Loucy (cell line): ENCODE results near the gene HCN2.

Source experiments
- H2AFZ ChIP-seq: fragments of 200-600 bp; sonication (generic); 2 replicates; pipeline ENCODE4 v1.6.0; 2016; ENCODE audit warnings: antibody characterized with exemption, mild to moderate bottlenecking, low read length, moderate library complexity
- H3F3A ChIP-seq: fragments of 200-600 bp; 2 replicates; pipeline ENCODE4 v1.6.0; 2016; ENCODE audit warnings: antibody characterized with exemption, low read depth, mild to moderate bottlenecking
- H3K27me3 ChIP-seq: fragments of 200-600 bp; sonication (generic); 2 replicates; pipeline ENCODE4 v1.6.1; 2014; ENCODE audit warnings: low read length, mild to moderate bottlenecking; ENCODE audit not compliant: insufficient read depth, poor library complexity, severe bottlenecking
- H3K36me3 ChIP-seq: fragments of 200-600 bp; sonication (generic); 2 replicates; pipeline ENCODE4 v1.6.1; 2016; ENCODE audit warnings: low read length; ENCODE audit not compliant: insufficient read depth
- H3K4me1 ChIP-seq: fragments of 200-600 bp; sonication (generic); 2 replicates; pipeline ENCODE4 v1.5.1; 2014; ENCODE audit warnings: low read length, mild to moderate bottlenecking; ENCODE audit not compliant: insufficient read depth, poor library complexity, severe bottlenecking
- H3K4me2 ChIP-seq: fragments of 200-600 bp; sonication (generic); 2 replicates; pipeline ENCODE4 v1.6.0; 2014; ENCODE audit warnings: antibody characterized with exemption, low read length, low read depth, mild to moderate bottlenecking; ENCODE audit not compliant: poor library complexity, severe bottlenecking
- H3K4me3 ChIP-seq: fragments of 200-600 bp; sonication (generic); 2 replicates; pipeline ENCODE4 v1.5.1; 2014; ENCODE audit warnings: low read length, mild to moderate bottlenecking, mixed read lengths; ENCODE audit not compliant: poor library complexity, severe bottlenecking
- H3K79me2 ChIP-seq: fragments of 200-600 bp; sonication (generic); 2 replicates; pipeline ENCODE4 v1.6.1; 2014; ENCODE audit warnings: low read length; ENCODE audit not compliant: insufficient read depth
- H3K9ac ChIP-seq: fragments of 200-600 bp; sonication (generic); 2 replicates; pipeline ENCODE4 v1.6.0; 2014; ENCODE audit warnings: mild to moderate bottlenecking, low read depth, low read length, moderate library complexity; ENCODE audit not compliant: poor library complexity, severe bottlenecking
- H3K9me2 ChIP-seq: fragments of 200-600 bp; sonication (generic); replicated peaks from 2 replicates; pipeline ENCODE4 v1.6.1; 2016; ENCODE audit warnings: low read depth, low read length, mixed read lengths
- H3K9me3 ChIP-seq: fragments of 200-600 bp; sonication (generic); 2 replicates; pipeline ENCODE4 v1.6.1; 2014; ENCODE audit warnings: mild to moderate bottlenecking, antibody characterized with exemption, low read length, low read depth; ENCODE audit not compliant: insufficient read depth
- H4K20me1 ChIP-seq: fragments of 200-600 bp; sonication (generic); 2 replicates; pipeline ENCODE4 v1.6.0; 2014; ENCODE audit warnings: antibody characterized with exemption, low read length, mild to moderate bottlenecking; ENCODE audit not compliant: insufficient read depth, poor library complexity, severe bottlenecking
- CTCF ChIP-seq: fragments of 200-600 bp; sonication (generic); conservative IDR thresholded peaks from 2 replicates; pipeline ENCODE4 v1.5.1; 2014; ENCODE audit warnings: mild to moderate bottlenecking, antibody characterized with exemption, low read length
- EZH2phosphoT487 ChIP-seq: fragments of 200-600 bp; IDR thresholded peaks from 2 replicates; pipeline ENCODE4 v1.6.1; 2018; ENCODE audit warnings: antibody characterized with exemption, mild to moderate bottlenecking, moderate library complexity, borderline replicate concordance

The HCN2 gene

GRCh38 chr19:579842-580155, 9.9 kb upstream of the HCN2 start:
- Histone ChIP-seq H3F3A (no peaks in the 10 kb centered on the region), H3K36me3 (peaks cover 39% of the 10 kb centered on the region; the same call in 1 of the 2 replicates), H3K4me2 (no peak overlapping the region), H4K20me1 (peaks cover 51% of the 10 kb centered on the region), H3K4me1 (peaks cover 15% of the 10 kb centered on the region), H3K9ac (no peak overlapping the region), H3K4me3 (no peak overlapping the region), H3K9me3 (no peaks in the 10 kb centered on the region), H3K9me2 (no peaks in the 10 kb centered on the region), H3K79me2 (peaks cover 57% of the 10 kb centered on the region), H3K27me3 (no peaks in the 10 kb centered on the region), H2AFZ (no peak overlapping the region)
- no peak for TF ChIP-seq EZH2phosphoT487
- TF ChIP-seq CTCF, result no peak

GRCh38 chr19:580274-580835, 9.3 kb upstream of the HCN2 start:
- Histone ChIP-seq H3K4me2 (no peak overlapping the region), H3K9ac (no peak overlapping the region), H3K27me3 (no peaks in the 10 kb centered on the region), H3K4me1 (peaks cover 15% of the 10 kb centered on the region), H3K9me2 (no peaks in the 10 kb centered on the region), H3K79me2 (peaks cover 52% of the 10 kb centered on the region), H3F3A (no peaks in the 10 kb centered on the region), H3K4me3 (no peak overlapping the region), H3K9me3 (no peaks in the 10 kb centered on the region), H4K20me1 (peaks cover 45% of the 10 kb centered on the region), H2AFZ (no peak overlapping the region), H3K36me3 (peaks cover 39% of the 10 kb centered on the region; the same call in 1 of the 2 replicates)
- no peak for TF ChIP-seq CTCF

GRCh38 chr19:581399-582111, 8.1 kb upstream of the HCN2 start:
- peaks cover 35% of the 10 kb centered on the region for H4K20me1 ChIP-seq
- H3K36me3 ChIP-seq, result peaks cover 39% of the 10 kb centered on the region; the same call in 1 of the 2 replicates

More at GRCh38 chr19:581399-582111, 8.1 kb upstream of the HCN2 start:
- no peaks in the 10 kb centered on the region for H3K9me2 ChIP-seq
- TF ChIP-seq EZH2phosphoT487 (no peak), CTCF (no peak)
- no peaks in the 10 kb centered on the region for H3F3A ChIP-seq
- H3K4me3 ChIP-seq, result no peak overlapping the region
- no peak overlapping the region for H3K9ac ChIP-seq
- no peak overlapping the region for H3K4me2 ChIP-seq
- H3K79me2 ChIP-seq, result peaks cover 40% of the 10 kb centered on the region
- peaks cover 6% of the 10 kb centered on the region for H3K4me1 ChIP-seq
- no peaks in the 10 kb centered on the region for H3K27me3 ChIP-seq
- no peaks in the 10 kb centered on the region for H3K9me3 ChIP-seq
- no peak overlapping the region for H2AFZ ChIP-seq
